Neuronal stem cell (in vitro differentiated cells): ENCODE data around the gene BCKDHB.

Experiments
- DNase-seq: peaks from one replicate; pipeline ENCODE4 v3.0.0-alpha.2; 2013; ENCODE audit warnings: low spot score
- H2AFZ ChIP-seq: one replicate; pipeline ENCODE4 v1.6.1; 2013; ENCODE audit warnings: mild to moderate bottlenecking, low read length, inconsistent platforms
- H2AK5ac ChIP-seq: 2 replicates; pipeline ENCODE4 v1.6.1; 2013; ENCODE audit warnings: low read depth, mild to moderate bottlenecking, inconsistent platforms, low read length, moderate library complexity, mixed read lengths
- H2BK120ac ChIP-seq: 2 replicates; pipeline ENCODE4 v1.6.1; 2013; ENCODE audit warnings: low read depth, mild to moderate bottlenecking, inconsistent platforms, low read length, moderate library complexity, mixed read lengths
- H2BK12ac ChIP-seq: one replicate; pipeline ENCODE4 v1.6.1; 2013; ENCODE audit warnings: low read length, inconsistent platforms
- H2BK15ac ChIP-seq: 2 replicates; pipeline ENCODE4 v1.6.1; 2013; ENCODE audit warnings: mild to moderate bottlenecking, low read length, inconsistent platforms, mixed read lengths
- H2BK5ac ChIP-seq: one replicate; pipeline ENCODE4 v1.6.1; 2013; ENCODE audit warnings: inconsistent platforms, mild to moderate bottlenecking, low read length, moderate library complexity
- H3K14ac ChIP-seq: one replicate; pipeline ENCODE4 v1.6.1; 2013; ENCODE audit warnings: low read length, inconsistent platforms
- H3K18ac ChIP-seq: 2 replicates; pipeline ENCODE4 v1.6.1; 2013; ENCODE audit warnings: low read length, inconsistent platforms
- H3K23ac ChIP-seq: 2 replicates; pipeline ENCODE4 v1.6.1; 2013; ENCODE audit warnings: low read depth, mild to moderate bottlenecking, mixed read lengths, low read length, inconsistent platforms; ENCODE audit not compliant: poor library complexity
- H3K27ac ChIP-seq: replicated peaks from 3 replicates; pipeline ENCODE4 v1.5.1; 2013; ENCODE audit warnings: low read length, inconsistent platforms
- H3K27me3 ChIP-seq, 3 experiments: 2 replicates each; pipeline ENCODE4 v1.6.1; 2013; ENCODE audit warnings: low read length in 3 of 3, mild to moderate bottlenecking in 2 of 3, inconsistent platforms in 1 of 3, low read depth in 1 of 3, mixed read lengths in 1 of 3, moderate library complexity in 1 of 3; ENCODE audit not compliant: control insufficient read depth in 3 of 3, insufficient read depth in 3 of 3
- H3K36me3 ChIP-seq, 2 donors: replicated peaks in 1 of 2; 2 replicates each; pipeline ENCODE4 v1.6.1; 2013; ENCODE audit warnings: low read length in 2 of 2; ENCODE audit not compliant: control insufficient read depth in 2 of 2, insufficient read depth in 2 of 2
- H3K4ac ChIP-seq: 2 replicates; pipeline ENCODE4 v1.6.1; 2013; ENCODE audit warnings: inconsistent platforms, mild to moderate bottlenecking, low read length, moderate library complexity
- H3K4me1 ChIP-seq, 2 donors: 1 replicate in 1 of 2; 2 replicates in 1 of 2; pipeline ENCODE4 v1.6.1; 2013; ENCODE audit warnings: low read length in 2 of 2, low read depth in 1 of 2; ENCODE audit not compliant: control insufficient read depth in 2 of 2, insufficient read depth in 1 of 2
- H3K4me2 ChIP-seq: one replicate; pipeline ENCODE4 v1.6.1; 2013; ENCODE audit warnings: mild to moderate bottlenecking, low read length, inconsistent platforms; ENCODE audit not compliant: insufficient read depth, poor library complexity, severe bottlenecking
- H3K4me3 ChIP-seq, 2 donors: 2 replicates each; pipeline ENCODE4 v1.5.1; 2013; ENCODE audit warnings: low read length in 2 of 2, mild to moderate bottlenecking in 2 of 2, inconsistent platforms in 1 of 2, moderate library complexity in 1 of 2
- H3K79me1 ChIP-seq: one replicate; pipeline ENCODE4 v1.6.1; 2013; ENCODE audit warnings: low read depth, mild to moderate bottlenecking, inconsistent platforms, low read length, moderate library complexity
- H3K9ac ChIP-seq: one replicate; pipeline ENCODE4 v1.6.1; 2013; ENCODE audit warnings: mild to moderate bottlenecking, low read depth, low read length, inconsistent platforms; ENCODE audit not compliant: poor library complexity
- H3K9me3 ChIP-seq, 2 donors: replicated peaks in 1 of 2; 2 replicates each; pipeline versions ENCODE3 to v1.6.1; 2013; ENCODE audit warnings: low read length in 2 of 2, mild to moderate bottlenecking in 2 of 2, inconsistent platforms in 1 of 2, low read depth in 1 of 2, mixed read lengths in 1 of 2, moderate library complexity in 1 of 2; ENCODE audit not compliant: control insufficient read depth in 2 of 2, insufficient read depth in 1 of 2
- H4K8ac ChIP-seq: one replicate; pipeline ENCODE4 v1.6.1; 2013; ENCODE audit warnings: low read depth, mild to moderate bottlenecking, inconsistent platforms, low read length, moderate library complexity
- H4K91ac ChIP-seq: one replicate; pipeline ENCODE4 v1.6.1; 2013; ENCODE audit warnings: low read length, low read depth, mild to moderate bottlenecking, inconsistent platforms; ENCODE audit not compliant: poor library complexity
- WGBS, 2 donors: extraction: QIAGEN DNeasy Blood & Tissue Kit; methylation state at CpG; one replicate each; pipeline ENCODE4 v1.1.7; 2013; ENCODE audit warnings: missing lambda C conversion rate in 2 of 2, mixed read lengths in 1 of 2; ENCODE audit not compliant: insufficient read length in 2 of 2, insufficient replicate concordance in 1 of 2; ENCODE audit errors: extremely low coverage in 2 of 2; 5-methylcytosine and 5-hydroxymethylcytosine counted together

BCKDHB gene

GRCh38 chr6:80182308-80182707 is 75.8 kb downstream of the BCKDHB start:
- H3K9me3 ChIP-seq: no peaks in the 10 kb centered on the region
- WGBS, 2 donors: no CpG with 5 or more reads among the region's 1 CpG
- H2BK15ac ChIP-seq: no peak overlapping the region
- DNase-seq: no peak
- H3K4ac ChIP-seq: no peak overlapping the region
- H2AFZ ChIP-seq: no peak overlapping the region
- H4K91ac ChIP-seq: no peak overlapping the region
- H3K79me1 ChIP-seq: no peaks in the 10 kb centered on the region
- H2AK5ac ChIP-seq: no peak overlapping the region
- no peaks in the 10 kb centered on the region for H3K36me3 ChIP-seq
- no peak overlapping the region for H3K18ac ChIP-seq
- H2BK5ac ChIP-seq: no peak overlapping the region
- H3K4me2 ChIP-seq: no peak overlapping the region
- no peak overlapping the region for H3K23ac ChIP-seq
- H3K4me1 ChIP-seq: no peaks in the 10 kb centered on the region
- no peaks in the 10 kb centered on the region for H3K27me3 ChIP-seq
- H4K8ac ChIP-seq: no peak overlapping the region
- no peak overlapping the region for H3K9ac ChIP-seq
- no peak overlapping the region for H3K4me3 ChIP-seq
- H2BK120ac ChIP-seq: no peak overlapping the region
- H2BK12ac ChIP-seq: no peak overlapping the region
- no peak overlapping the region for H3K27ac ChIP-seq
- no peak overlapping the region for H3K14ac ChIP-seq

- Histone ChIP-seq H2BK12ac (no peak overlapping the region), H3K4ac (no peak overlapping the region), H3K14ac (no peak overlapping the region), H3K79me1 (no peaks in the 10 kb centered on the region), H3K23ac (no peak overlapping the region), H3K18ac (no peak overlapping the region), H2AFZ (no peak overlapping the region), H2BK120ac (no peak overlapping the region), H4K8ac (no peak overlapping the region), H3K9ac (no peak overlapping the region), H3K36me3 (no peaks in the 10 kb centered on the region), H3K9me3 (no peaks in the 10 kb centered on the region), H3K27me3 (no peaks in the 10 kb centered on the region), H3K4me3 (no peak overlapping the region), H3K27ac (no peak overlapping the region), H3K4me2 (no peak overlapping the region), H3K4me1 (no peaks in the 10 kb centered on the region), H2BK15ac (no peak overlapping the region), H2BK5ac (no peak overlapping the region), H2AK5ac (no peak overlapping the region), H4K91ac (no peak overlapping the region)
- whole genome bisulfite sequencing, 2 donors: no CpG with 5 or more reads among the region's 4 CpGs
- no peak for DNase-seq
Observed at GRCh38 chr6:80183019-80183795, 76.7 kb downstream of the BCKDHB start.

- Histone ChIP-seq H3K4me3 (no peak overlapping the region), H3K23ac (no peak overlapping the region), H2BK5ac (no peak overlapping the region), H3K27me3 (no peaks in the 10 kb centered on the region), H3K9ac (no peak overlapping the region), H2AK5ac (no peak overlapping the region), H2BK12ac (no peak overlapping the region), H3K79me1 (no peaks in the 10 kb centered on the region), H2AFZ (no peak overlapping the region), H3K27ac (no peak overlapping the region), H3K9me3 (no peaks in the 10 kb centered on the region), H3K4me2 (no peak overlapping the region), H3K18ac (no peak overlapping the region), H2BK120ac (no peak overlapping the region), H2BK15ac (no peak overlapping the region), H4K8ac (no peak overlapping the region), H3K4ac (no peak overlapping the region), H4K91ac (no peak overlapping the region), H3K14ac (no peak overlapping the region), H3K4me1 (no peaks in the 10 kb centered on the region), H3K36me3 (no peaks in the 10 kb centered on the region)
- no peak for DNase-seq
- WGBS, 2 donors: no CpG with 5 or more reads among the region's 2 CpGs
Observed at GRCh38 chr6:80185492-80185891, 79.0 kb downstream of the BCKDHB start.

- H2BK15ac ChIP-seq: no peak overlapping the region
- no peak overlapping the region for H3K4me2 ChIP-seq
- H3K9ac ChIP-seq: no peak overlapping the region
- no peaks in the 10 kb centered on the region for H3K27me3 ChIP-seq
- no peak overlapping the region for H4K91ac ChIP-seq
- no CpG with 5 or more reads among the region's 7 CpGs for WGBS, 2 donors
- H2BK120ac ChIP-seq: no peak overlapping the region
- no peaks in the 10 kb centered on the region for H3K79me1 ChIP-seq
- H3K18ac ChIP-seq: no peak overlapping the region
- H3K9me3 ChIP-seq: no peaks in the 10 kb centered on the region
- H3K36me3 ChIP-seq: no peaks in the 10 kb centered on the region
- H3K27ac ChIP-seq: no peak overlapping the region
- no peaks in the 10 kb centered on the region for H3K4me1 ChIP-seq
- H2BK12ac ChIP-seq: no peak overlapping the region
- no peak overlapping the region for H3K23ac ChIP-seq
- H3K4ac ChIP-seq: no peak overlapping the region
- no peak overlapping the region for H2BK5ac ChIP-seq
- no peak overlapping the region for H2AK5ac ChIP-seq
- no peak overlapping the region for H2AFZ ChIP-seq
- H4K8ac ChIP-seq: no peak overlapping the region
- no peak overlapping the region for H3K4me3 ChIP-seq
- H3K14ac ChIP-seq: no peak overlapping the region
- DNase-seq: no peak
Observed at GRCh38 chr6:80186082-80186481, 79.6 kb downstream of the BCKDHB start.
